Endothelial cell (in vitro differentiated cells): ENCODE measurements around the gene CD99L2. TPM values are rescaled to one million over a fixed set of nuclear protein-coding genes. Genes with fewer than 3 reads are reported as not detected.

Experiments used
- DNase-seq: peaks from one replicate; pipeline ENCODE4 v3.0.0; 2021; ENCODE audit warnings: low spot score
- H3K27ac Mint-ChIP-seq: one replicate; pipeline ENCODE4 v1.8.0; 2021; ENCODE audit warnings: mixed read lengths, inconsistent platforms; ENCODE audit not compliant: unreplicated experiment
- H3K27me3 Mint-ChIP-seq: one replicate; pipeline ENCODE4 v1.8.0; 2021; ENCODE audit warnings: mild to moderate bottlenecking, moderate library complexity, mixed read lengths, inconsistent platforms; ENCODE audit not compliant: unreplicated experiment
- H3K36me3 Mint-ChIP-seq: one replicate; pipeline ENCODE4 v1.8.0; 2021; ENCODE audit warnings: mild to moderate bottlenecking, low read depth, mixed read lengths, inconsistent platforms; ENCODE audit not compliant: unreplicated experiment
- H3K4me1 Mint-ChIP-seq: one replicate; pipeline ENCODE4 v1.8.0; 2021; ENCODE audit warnings: mild to moderate bottlenecking, mixed read lengths, inconsistent platforms; ENCODE audit not compliant: unreplicated experiment
- H3K4me3 Mint-ChIP-seq: one replicate; pipeline ENCODE4 v1.8.0; 2021; ENCODE audit warnings: mild to moderate bottlenecking, mixed read lengths, inconsistent platforms; ENCODE audit not compliant: unreplicated experiment
- H3K9me3 Mint-ChIP-seq: one replicate; pipeline ENCODE4 v1.8.0; 2021; ENCODE audit warnings: mixed read lengths, inconsistent platforms; ENCODE audit not compliant: unreplicated experiment
- CTCF ChIP-seq: fragments of 200-600 bp; sonication (generic); IDR thresholded peaks from one replicate; pipeline ENCODE4 v1.5.0; 2021; ENCODE audit warnings: antibody characterized with exemption; ENCODE audit not compliant: unreplicated experiment
- total RNA-seq: library from RNA; stranded (reverse); fragmentation: NEBNext Ultra II Directional; extraction: Animal tissue kit (Norgen Biotek cat#: 25700); gene quantifications from one replicate; pipeline ENCODE4 v1.2.1, GENCODE V29; 2021; ENCODE audit not compliant: unreplicated experiment

Gene CD99L2
- total RNA-seq, 1 donor from 2014 or later: 30.1 TPM

GRCh38 chrX:150770623-150771022 is 127.8 kb downstream of the CD99L2 start:
- Mint-ChIP-seq H3K9me3 (no peaks in the 10 kb centered on the region), H3K4me1 (no peaks in the 10 kb centered on the region)

GRCh38 chrX:150769408-150769807 is 129.1 kb downstream of the CD99L2 start:
- Mint-ChIP-seq H3K27ac (no peak overlapping the region), H3K27me3 (peaks cover 1% of the 10 kb centered on the region), H3K9me3 (no peaks in the 10 kb centered on the region), H3K4me1 (no peaks in the 10 kb centered on the region), H3K4me3 (no peak overlapping the region), H3K36me3 (no peaks in the 10 kb centered on the region)
- TF ChIP-seq CTCF: no peak
- DNase-seq: no peak

More at GRCh38 chrX:150770623-150771022, 127.8 kb downstream of the CD99L2 start:
- TF ChIP-seq CTCF: no peak
- H3K4me3 Mint-ChIP-seq: no peak overlapping the region
- H3K27ac Mint-ChIP-seq: no peak overlapping the region
- no peak for DNase-seq
- H3K27me3 Mint-ChIP-seq: peaks cover 1% of the 10 kb centered on the region
- H3K36me3 Mint-ChIP-seq: no peaks in the 10 kb centered on the region

GRCh38 chrX:150768580-150769190 is 129.8 kb downstream of the CD99L2 start:
- Mint-ChIP-seq H3K9me3 (no peaks in the 10 kb centered on the region), H3K36me3 (no peaks in the 10 kb centered on the region), H3K4me3 (no peak overlapping the region), H3K27ac (no peak overlapping the region), H3K4me1 (no peaks in the 10 kb centered on the region), H3K27me3 (peaks cover 1% of the 10 kb centered on the region)
- no peak for TF ChIP-seq CTCF
- DNase-seq: no peak

- Mint-ChIP-seq H3K36me3 (no peaks in the 10 kb centered on the region), H3K27ac (no peak overlapping the region), H3K9me3 (no peaks in the 10 kb centered on the region), H3K4me1 (no peaks in the 10 kb centered on the region), H3K4me3 (no peak overlapping the region), H3K27me3 (peaks cover 1% of the 10 kb centered on the region)
- DNase-seq: no peak
- TF ChIP-seq CTCF: no peak
These were observed 130.4 kb downstream of the CD99L2 start for GRCh38 chrX:150768132-150768485.

GRCh38 chrX:150767475-150768131 is 130.9 kb downstream of the CD99L2 start:
- Mint-ChIP-seq H3K27ac (no peak overlapping the region), H3K36me3 (no peaks in the 10 kb centered on the region), H3K27me3 (peaks cover 1% of the 10 kb centered on the region), H3K4me3 (no peak overlapping the region), H3K4me1 (no peaks in the 10 kb centered on the region), H3K9me3 (no peaks in the 10 kb centered on the region)
- TF ChIP-seq CTCF: no peak
- DNase-seq: no peak
